MM.1S (cell line): ENCODE data around the gene DNAJC21.
"Not testable (repeated sequence)": the region's sequence is repeated elsewhere in the genome, so short reads cannot be mapped to it uniquely, and the experiment has no call there.

Source experiments
- DNase-seq: peaks from one replicate; pipeline ENCODE4 v3.0.0-alpha.2; 2015
- H2AFZ ChIP-seq: fragments of 300-600 bp; sonication (generic); 2 replicates; pipeline ENCODE4 v1.6.0; 2016; ENCODE audit warnings: antibody characterized with exemption, low read length
- H3F3A ChIP-seq: fragments of 300-600 bp; sonication (generic); 2 replicates; pipeline ENCODE4 v1.6.1; 2016; ENCODE audit warnings: mild to moderate bottlenecking, antibody characterized with exemption, low read length, moderate library complexity, mixed read lengths; ENCODE audit not compliant: insufficient read depth
- H3K27ac ChIP-seq: fragments of 300-600 bp; sonication (generic); 2 replicates; pipeline ENCODE4 v1.5.1; 2016; ENCODE audit warnings: mild to moderate bottlenecking, low read length
- H3K27me3 ChIP-seq: fragments of 300-600 bp; sonication (generic); replicated peaks from 2 replicates; pipeline ENCODE4 v1.6.0; 2016; ENCODE audit warnings: low read length; ENCODE audit not compliant: insufficient read depth
- H3K36me3 ChIP-seq: fragments of 300-600 bp; sonication (generic); replicated peaks from 2 replicates; pipeline ENCODE4 v1.6.1; 2016; ENCODE audit warnings: mild to moderate bottlenecking, low read length, mixed read lengths; ENCODE audit not compliant: insufficient read depth
- H3K4me1 ChIP-seq: fragments of 300-600 bp; sonication (generic); 2 replicates; pipeline ENCODE4 v1.6.1; 2016; ENCODE audit warnings: low read length, mixed read lengths
- H3K4me2 ChIP-seq: fragments of 300-600 bp; sonication (generic); 2 replicates; pipeline ENCODE4 v1.6.0; 2016; ENCODE audit warnings: low read depth, low read length
- H3K4me3 ChIP-seq: fragments of 300-600 bp; sonication (generic); 2 replicates; pipeline ENCODE4 v1.5.1; 2016; ENCODE audit warnings: low read length, mixed read lengths
- H3K79me2 ChIP-seq: fragments of 300-600 bp; sonication (generic); 2 replicates; pipeline ENCODE4 v1.6.1; 2016; ENCODE audit warnings: mixed run types, low read length, mixed read lengths
- H3K9ac ChIP-seq: fragments of 300-600 bp; sonication (generic); 2 replicates; pipeline ENCODE4 v1.6.1; 2016; ENCODE audit warnings: low read length, mixed read lengths
- H3K9me2 ChIP-seq: fragments of 300-600 bp; sonication (generic); replicated peaks from 2 replicates; pipeline ENCODE4 v1.6.1; 2016; ENCODE audit warnings: mild to moderate bottlenecking, low read length, mixed read lengths; ENCODE audit not compliant: insufficient read depth
- H3K9me3 ChIP-seq: fragments of 300-600 bp; sonication (generic); replicated peaks from 2 replicates; pipeline ENCODE4 v1.6.1; 2016; ENCODE audit warnings: mild to moderate bottlenecking, low read length, mixed read lengths; ENCODE audit not compliant: insufficient read depth
- H4K20me1 ChIP-seq: fragments of 300-600 bp; sonication (generic); 2 replicates; pipeline ENCODE4 v1.6.1; 2016; ENCODE audit warnings: mild to moderate bottlenecking, low read length, moderate library complexity, mixed read lengths; ENCODE audit not compliant: insufficient read depth
- CTCF ChIP-seq: fragments of 300-600 bp; sonication (generic); IDR thresholded peaks from 2 replicates; pipeline ENCODE4 v1.5.1; 2016; ENCODE audit warnings: antibody characterized with exemption, low read length, mixed read lengths
- EZH2 ChIP-seq: fragments of 300-600 bp; sonication (generic); optimal IDR thresholded peaks from 2 replicates; pipeline ENCODE3; 2017; ENCODE audit warnings: low read depth, mild to moderate bottlenecking, antibody characterized with exemption, low read length, mixed read lengths
- EZH2phosphoT487 ChIP-seq: fragments of 300-600 bp; sonication (generic); IDR thresholded peaks from 2 replicates; pipeline ENCODE4 v1.6.1; 2018; ENCODE audit warnings: antibody characterized with exemption, low read length

DNAJC21 gene

GRCh38 chr5:34919077-34919476 is 10.3 kb upstream of the DNAJC21 start:
- peaks cover 12% of the 10 kb centered on the region; the same call in 1 of the 2 replicates for H4K20me1 ChIP-seq
- TF ChIP-seq EZH2 (no peak), CTCF (no peak), EZH2phosphoT487 (no peak)

GRCh38 chr5:34923256-34923655 is 6.1 kb upstream of the DNAJC21 start:
- DNase-seq, H3K9me2 ChIP-seq, H2AFZ ChIP-seq, H3K9me3 ChIP-seq, H3K4me2 ChIP-seq, H3K27me3 ChIP-seq, H3K27ac ChIP-seq, H3K4me3 ChIP-seq, H3K4me1 ChIP-seq, H3K9ac ChIP-seq: not testable (repeated sequence)
- H3F3A ChIP-seq = peaks cover 43% of the 10 kb centered on the region
- peaks cover 26% of the 10 kb centered on the region for H3K36me3 ChIP-seq
- H3K79me2 ChIP-seq = peaks cover 52% of the 10 kb centered on the region
- peaks cover 12% of the 10 kb centered on the region; the same call in 1 of the 2 replicates for H4K20me1 ChIP-seq

More at GRCh38 chr5:34919077-34919476, 10.3 kb upstream of the DNAJC21 start:
- H2AFZ ChIP-seq = no peak overlapping the region
- no peak for DNase-seq
- no peaks in the 10 kb centered on the region for H3K27me3 ChIP-seq
- H3K4me2 ChIP-seq = no peak overlapping the region
- H3K27ac ChIP-seq = no peak overlapping the region
- H3K36me3 ChIP-seq = peaks cover 13% of the 10 kb centered on the region; the same call in 1 of the 2 replicates
- peaks cover 28% of the 10 kb centered on the region for H3F3A ChIP-seq
- H3K79me2 ChIP-seq = peaks cover 81% of the 10 kb centered on the region
- H3K9ac ChIP-seq = no peak overlapping the region
- H3K9me3 ChIP-seq = no peaks in the 10 kb centered on the region
- no peak overlapping the region for H3K4me3 ChIP-seq
- 0 out of 2 replicates have a peak, but pooled peaks cover under 1% of the 10 kb centered on the region for H3K4me1 ChIP-seq
- no peaks in the 10 kb centered on the region for H3K9me2 ChIP-seq

DNA sequence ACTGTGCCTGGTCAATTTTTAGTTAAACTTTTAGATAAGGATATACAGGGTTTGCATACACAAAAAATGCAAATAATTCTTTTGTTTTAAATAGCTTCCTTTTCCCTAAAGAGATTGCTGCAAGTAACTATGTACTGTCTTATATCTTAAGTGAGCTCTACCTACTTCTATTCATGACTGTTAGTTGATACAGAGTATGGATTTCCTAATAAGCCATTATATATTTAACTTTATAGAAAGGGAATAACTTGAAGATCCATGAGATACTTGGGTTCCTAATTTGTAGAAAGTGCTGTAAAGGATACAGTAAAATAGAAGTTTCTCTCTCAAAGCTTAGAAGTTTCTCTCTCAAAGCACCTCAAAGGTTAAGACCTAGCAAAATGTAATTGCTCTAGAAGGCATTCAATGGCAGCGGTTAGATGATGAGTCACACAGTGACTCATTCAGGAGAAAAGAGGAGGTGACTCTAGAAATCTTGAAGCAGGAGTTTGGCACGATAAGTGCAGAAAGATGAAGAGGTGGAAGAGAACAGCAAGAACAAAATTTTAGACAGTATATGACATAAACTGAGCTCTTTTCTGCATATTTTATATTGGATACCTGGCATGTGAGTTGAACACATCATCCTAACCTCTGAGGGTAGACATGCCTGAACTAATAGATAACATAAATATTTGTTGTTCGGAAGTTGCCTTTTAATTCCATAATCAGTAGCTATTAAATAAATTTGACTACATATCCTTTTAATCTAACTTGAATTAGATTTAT is 5.5 kb upstream of the DNAJC21 start:
- no peak for DNase-seq
- H3K36me3 ChIP-seq = peaks cover 26% of the 10 kb centered on the region
- H3K4me1 ChIP-seq = no peaks in the 10 kb centered on the region
- no peak overlapping the region for H2AFZ ChIP-seq
- peaks cover 12% of the 10 kb centered on the region; the same call in 1 of the 2 replicates for H4K20me1 ChIP-seq
- no peaks in the 10 kb centered on the region for H3K9me3 ChIP-seq
- H3K79me2 ChIP-seq = peaks cover 46% of the 10 kb centered on the region
- H3K4me2 ChIP-seq = no peak overlapping the region
- no peaks in the 10 kb centered on the region for H3K9me2 ChIP-seq
- H3K27me3 ChIP-seq = no peaks in the 10 kb centered on the region
- H3K4me3 ChIP-seq = no peak overlapping the region
- no peak overlapping the region for H3K27ac ChIP-seq
- no peak for TF ChIP-seq EZH2
- peaks cover 49% of the 10 kb centered on the region for H3F3A ChIP-seq
- no peak overlapping the region for H3K9ac ChIP-seq

GRCh38 chr5:34924462-34924765 is 4.9 kb upstream of the DNAJC21 start:
- no peak overlapping the region for H3K9ac ChIP-seq
- DNase-seq = no peak
- H3K4me2 ChIP-seq = no peak overlapping the region
- no peaks in the 10 kb centered on the region for H3K27me3 ChIP-seq
- H3K4me1 ChIP-seq = no peaks in the 10 kb centered on the region
- no peak for TF ChIP-seq EZH2
- no peak for TF ChIP-seq EZH2phosphoT487
- TF ChIP-seq CTCF = no peak
- peaks cover 51% of the 10 kb centered on the region for H3F3A ChIP-seq
- H3K4me3 ChIP-seq = no peak overlapping the region
- peaks cover 12% of the 10 kb centered on the region; the same call in 1 of the 2 replicates for H4K20me1 ChIP-seq
- H3K9me3 ChIP-seq = no peaks in the 10 kb centered on the region
- H3K27ac ChIP-seq = no peak overlapping the region
- peaks cover 26% of the 10 kb centered on the region for H3K36me3 ChIP-seq
- peaks cover 40% of the 10 kb centered on the region for H3K79me2 ChIP-seq
- no peaks in the 10 kb centered on the region for H3K9me2 ChIP-seq
- H2AFZ ChIP-seq = no peak overlapping the region
